Right atrium auricular region (tissue), 2 donors: Measurements from ENCODE around the gene CALD1. TPM values are rescaled to one million over a fixed set of nuclear protein-coding genes. Genes with fewer than 3 reads are reported as not detected.

Experiments
- DNase-seq: peaks from one replicate; pipeline ENCODE4 v3.0.0-alpha.2; 2019; ENCODE audit warnings: low spot score
- H3K27ac ChIP-seq, 2 donors: fragments of 200-600 bp; sonication (generic); 1 replicate in 1 of 2; 2 replicates in 1 of 2; pipeline ENCODE4 v1.5.1; 2016 to 2019
- H3K27me3 ChIP-seq, 2 donors: fragments of 200-600 bp; sonication (generic); one replicate each; pipeline versions ENCODE4 v1.5.1 to v1.6.0; 2017 to 2019
- H3K36me3 ChIP-seq: fragments of 200-600 bp; sonication (generic); one replicate; pipeline ENCODE4 v1.5.1; 2016
- H3K4me1 ChIP-seq, 2 donors: fragments of 200-600 bp; sonication (generic); one replicate each; pipeline versions ENCODE4 v1.5.1 to v1.6.0; 2017 to 2019
- H3K4me3 ChIP-seq, 2 donors: fragments of 200-600 bp; sonication (generic); 1 replicate in 1 of 2; 2 replicates in 1 of 2; pipeline ENCODE4 v1.5.1; 2017 to 2019; ENCODE audit warnings: mild to moderate bottlenecking in 1 of 2, moderate library complexity in 1 of 2
- H3K9me3 ChIP-seq, 2 donors: fragments of 200-600 bp; sonication (generic); one replicate each; pipeline ENCODE4 v1.5.1; 2019
- total RNA-seq, 2 donors: library from RNA; depleted of rRNA; stranded (reverse); fragments of >200 nt; gene quantifications; one replicate each; pipeline ENCODE4 v1.1.0, GENCODE V29; 2016
- TF ChIP-seq, protein P1 (sequence below), 2 donors: fragments of 200-600 bp; sonication (generic); IDR thresholded peaks; one replicate each; pipeline ENCODE4 v1.5.1; 2019; ENCODE audit warnings: antibody characterized with exemption in 2 of 2

CALD1 gene
- total RNA-seq, 2 donors from 2014 or later: 119 to 157 TPM

GRCh38 chr7:134755422-134756022 lies 23.9 kb upstream of the CALD1 start:
- peaks cover 0 to 3% of the 10 kb centered on the region in 2 donors for H3K4me1 ChIP-seq
- no peaks in the 10 kb centered on the region for H3K36me3 ChIP-seq
- TF ChIP-seq, protein P1, sequence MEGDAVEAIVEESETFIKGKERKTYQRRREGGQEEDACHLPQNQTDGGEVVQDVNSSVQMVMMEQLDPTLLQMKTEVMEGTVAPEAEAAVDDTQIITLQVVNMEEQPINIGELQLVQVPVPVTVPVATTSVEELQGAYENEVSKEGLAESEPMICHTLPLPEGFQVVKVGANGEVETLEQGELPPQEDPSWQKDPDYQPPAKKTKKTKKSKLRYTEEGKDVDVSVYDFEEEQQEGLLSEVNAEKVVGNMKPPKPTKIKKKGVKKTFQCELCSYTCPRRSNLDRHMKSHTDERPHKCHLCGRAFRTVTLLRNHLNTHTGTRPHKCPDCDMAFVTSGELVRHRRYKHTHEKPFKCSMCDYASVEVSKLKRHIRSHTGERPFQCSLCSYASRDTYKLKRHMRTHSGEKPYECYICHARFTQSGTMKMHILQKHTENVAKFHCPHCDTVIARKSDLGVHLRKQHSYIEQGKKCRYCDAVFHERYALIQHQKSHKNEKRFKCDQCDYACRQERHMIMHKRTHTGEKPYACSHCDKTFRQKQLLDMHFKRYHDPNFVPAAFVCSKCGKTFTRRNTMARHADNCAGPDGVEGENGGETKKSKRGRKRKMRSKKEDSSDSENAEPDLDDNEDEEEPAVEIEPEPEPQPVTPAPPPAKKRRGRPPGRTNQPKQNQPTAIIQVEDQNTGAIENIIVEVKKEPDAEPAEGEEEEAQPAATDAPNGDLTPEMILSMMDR (IDR thresholded peaks at IDR 0.05): peak in 1 of 2 donors; percentile 70
- no peaks in the 10 kb centered on the region for H3K27me3 ChIP-seq
- no peaks in the 10 kb centered on the region for H3K9me3 ChIP-seq
- H3K27ac ChIP-seq: no peak overlapping the region
- H3K4me3 ChIP-seq: no peak overlapping the region
- no peak for DNase-seq

- no peaks in the 10 kb centered on the region for H3K27me3 ChIP-seq
- H3K4me3 ChIP-seq: no peak overlapping the region
- H3K27ac ChIP-seq: no peak overlapping the region
- H3K4me1 ChIP-seq: peaks cover 0 to 7% of the 10 kb centered on the region in 2 donors
- H3K36me3 ChIP-seq: no peaks in the 10 kb centered on the region
- no peaks in the 10 kb centered on the region for H3K9me3 ChIP-seq
- TF ChIP-seq, protein P1 (IDR thresholded peaks at IDR 0.05): no peak
- no peak for DNase-seq
These were observed 21.5 kb upstream of the CALD1 start for GRCh38 chr7:134757938-134758337.

DNA sequence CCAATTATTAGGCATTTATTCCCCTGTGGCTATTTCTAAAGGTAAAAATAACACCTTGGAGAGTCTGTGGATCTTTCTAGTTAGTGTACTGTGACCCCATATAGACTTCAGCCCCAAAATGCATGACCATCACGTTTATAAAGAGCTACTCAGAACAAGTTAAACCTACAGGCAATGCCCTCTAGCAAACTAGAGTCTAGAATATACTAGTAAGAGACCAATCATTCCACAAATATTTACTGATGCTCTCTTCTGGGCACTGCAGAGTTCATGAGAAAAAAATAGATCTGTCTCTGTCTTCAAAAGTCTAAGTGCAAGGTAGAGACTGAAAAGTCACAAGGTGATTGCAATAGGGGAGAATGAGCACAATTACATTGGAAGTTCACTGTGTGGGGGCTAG lies 20.5 kb upstream of the CALD1 start:
- no peaks in the 10 kb centered on the region for H3K9me3 ChIP-seq
- TF ChIP-seq, protein P1 (IDR thresholded peaks at IDR 0.05): no peak
- H3K27ac ChIP-seq: no peak overlapping the region
- H3K4me1 ChIP-seq: peaks cover 0 to 9% of the 10 kb centered on the region in 2 donors
- H3K36me3 ChIP-seq: no peaks in the 10 kb centered on the region
- no peak overlapping the region for H3K4me3 ChIP-seq
- H3K27me3 ChIP-seq: no peaks in the 10 kb centered on the region
- no peak for DNase-seq

DNA sequence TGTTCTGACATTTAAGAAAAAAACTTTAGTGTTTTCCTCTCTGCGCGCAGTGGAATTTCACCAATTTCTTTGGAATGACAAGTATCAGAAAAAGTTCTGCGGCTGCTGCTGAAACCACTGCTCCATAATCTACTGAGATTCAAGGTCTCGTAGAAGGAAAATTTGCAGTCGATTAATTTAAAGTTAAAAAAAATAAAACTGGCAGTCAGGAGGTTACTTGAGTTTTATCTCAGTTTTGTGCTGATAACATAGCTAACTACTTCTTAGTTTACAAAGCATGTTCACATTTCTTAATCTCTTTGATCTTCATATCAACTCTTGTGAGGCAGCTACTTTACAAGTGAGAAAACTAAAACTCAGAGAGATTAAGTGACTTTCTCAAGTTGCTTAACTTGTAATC lies 18.2 kb upstream of the CALD1 start:
- Histone ChIP-seq H3K9me3 (no peaks in the 10 kb centered on the region), H3K27me3 (no peaks in the 10 kb centered on the region), H3K4me1 (peaks cover 0 to 16% of the 10 kb centered on the region in 2 donors), H3K27ac (peak overlapping the region in 1 of 2 donors; percentile 28), H3K4me3 (no peak overlapping the region), H3K36me3 (no peaks in the 10 kb centered on the region)
- no peak for DNase-seq
- TF ChIP-seq, protein P1 (IDR thresholded peaks at IDR 0.05): no peak

- Histone ChIP-seq H3K9me3 (no peaks in the 10 kb centered on the region), H3K4me3 (no peak overlapping the region), H3K27ac (peak overlapping the region in 1 of 2 donors; percentile 61), H3K36me3 (no peaks in the 10 kb centered on the region), H3K27me3 (no peaks in the 10 kb centered on the region), H3K4me1 (peaks cover 0 to 32% of the 10 kb centered on the region in 2 donors)
- DNase-seq: no peak
- TF ChIP-seq, protein P1 (IDR thresholded peaks at IDR 0.05): no peak
These were observed 15.5 kb upstream of the CALD1 start for GRCh38 chr7:134763960-134764359.

- H3K4me3 ChIP-seq: no peak overlapping the region
- H3K27ac ChIP-seq: peak overlapping the region in 1 of 2 donors; percentile 61
These were observed 15.1 kb upstream of the CALD1 start for GRCh38 chr7:134764365-134764764.

More at GRCh38 chr7:134764365-134764764, 15.1 kb upstream of the CALD1 start:
- Histone ChIP-seq H3K36me3 (no peaks in the 10 kb centered on the region), H3K27me3 (no peaks in the 10 kb centered on the region), H3K4me1 (peaks cover 0 to 32% of the 10 kb centered on the region in 2 donors), H3K9me3 (no peaks in the 10 kb centered on the region)
- DNase-seq: no peak
- TF ChIP-seq, protein P1 (IDR thresholded peaks at IDR 0.05): no peak
